HG02884 (cell line): ENCODE results near the gene DNASE2.

Experiments
- ATAC-seq: cut with Tn5 transposase; IDR thresholded peaks from one replicate; pipeline ENCODE4 v1.9.1; 2021; ENCODE audit warnings: mild to moderate bottlenecking, moderate library complexity; ENCODE audit not compliant: unreplicated experiment

Gene DNASE2

DNA sequence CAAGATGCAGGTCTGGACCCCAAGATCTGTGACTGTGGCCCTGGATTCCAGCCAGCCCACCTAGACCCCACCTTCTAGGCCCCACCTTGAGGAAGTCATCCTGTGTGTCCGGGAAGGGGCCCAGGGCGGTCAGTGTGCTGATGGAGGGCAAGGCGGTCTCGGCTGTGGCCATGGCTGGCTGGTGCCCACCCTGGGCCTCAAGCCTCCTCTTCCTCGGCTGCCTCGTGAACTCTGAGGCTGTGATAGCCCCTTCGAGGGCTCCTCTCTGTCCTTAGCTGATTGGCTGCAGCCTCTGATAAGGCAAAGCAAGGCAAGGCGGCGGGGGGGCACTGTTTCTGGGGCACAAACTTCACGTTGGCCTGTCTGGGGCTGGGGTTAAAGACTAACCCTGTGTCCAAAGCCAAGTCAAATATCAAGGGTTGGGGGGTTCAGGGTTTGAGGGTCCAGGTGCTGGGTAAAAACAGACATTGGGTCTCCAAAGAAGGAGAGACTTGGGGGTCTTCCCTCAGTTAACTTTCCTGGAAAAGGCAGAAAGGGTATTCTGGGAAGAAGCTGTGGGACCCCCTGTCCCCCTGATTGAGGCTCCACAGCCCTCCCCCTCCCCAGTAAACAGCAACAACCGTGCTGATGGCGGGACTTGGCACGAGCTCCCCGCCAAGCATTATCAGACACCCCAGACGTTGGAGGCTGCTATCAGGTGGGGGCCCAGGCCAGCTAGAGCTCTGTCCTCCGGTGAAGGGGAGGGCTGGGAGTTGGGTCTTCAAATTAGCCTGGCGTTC, 5.9 kb upstream of the DNASE2 start, which contains the start of gene KLF1:
Gene KLF1, minus strand, starts transcription at position 233 of the 779 bp plus-strand sequence. Its CDS starts 61 bp downstream, at position 172.
- ATAC-seq: no peak

GRCh38 chr19:12886651-12886968, 5.4 kb upstream of the DNASE2 start:
- ATAC-seq: no peak

DNA sequence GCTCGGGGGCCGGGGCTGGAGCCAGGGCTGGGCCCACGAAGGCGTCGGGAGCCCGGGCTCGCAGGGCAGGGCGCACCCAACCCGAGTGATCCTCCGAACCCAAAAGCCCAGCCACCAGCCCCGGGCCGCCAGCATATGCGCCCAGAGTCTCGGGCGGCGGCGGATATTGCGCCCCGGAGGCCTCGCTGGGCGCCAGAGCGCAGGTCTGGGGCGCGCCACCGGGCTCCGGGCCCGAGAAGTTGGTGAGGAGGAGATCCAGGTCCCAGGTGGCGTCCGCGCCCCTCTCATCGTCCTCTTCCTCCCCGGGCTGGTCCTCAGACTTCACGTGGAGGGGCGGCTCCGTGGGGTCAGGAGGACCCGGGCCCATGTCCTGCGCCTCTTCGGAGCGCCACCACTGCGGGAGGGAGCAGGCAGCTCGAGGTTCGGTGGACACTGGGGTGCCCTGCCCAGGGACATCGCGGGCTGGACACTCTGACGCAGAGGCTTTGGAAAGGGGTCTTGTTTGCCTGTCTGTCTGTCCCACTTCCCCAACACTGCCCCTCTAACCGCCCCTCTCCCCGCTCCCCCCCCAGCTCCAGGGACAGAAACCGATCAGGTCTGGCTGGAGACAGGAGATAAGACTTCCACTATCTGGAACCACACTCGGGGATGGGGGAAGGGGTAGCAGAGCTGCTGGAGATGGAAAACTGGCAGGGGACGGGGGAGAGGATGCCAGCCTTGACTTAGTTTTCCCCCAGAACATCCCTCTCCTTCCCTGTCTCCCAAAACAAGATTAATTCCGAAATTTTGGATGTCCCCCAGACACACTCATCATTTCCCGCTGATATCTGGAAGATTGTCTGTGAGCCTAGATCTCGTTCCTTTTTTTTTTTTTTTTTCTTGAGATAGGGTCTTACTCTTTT, 4.8 kb upstream of the DNASE2 start:
- no peak for ATAC-seq

GRCh38 chr19:12884926-12885748, 3.9 kb upstream of the DNASE2 start:
- no peak for ATAC-seq

DNA sequence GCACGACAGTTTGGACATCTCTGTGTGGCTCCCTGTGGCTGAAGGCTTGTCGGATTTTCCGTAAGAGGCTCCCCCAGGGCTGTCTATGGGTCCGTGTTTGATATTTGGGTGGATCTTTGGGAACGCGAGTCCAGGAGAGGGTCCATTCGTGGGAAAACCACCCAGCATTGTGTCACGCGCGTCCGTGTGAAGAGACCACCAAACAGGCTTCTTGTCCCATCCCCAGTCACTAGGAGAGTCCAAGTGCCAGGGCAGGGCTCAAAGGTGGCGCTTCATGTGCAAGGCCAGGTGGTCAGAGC, 3.3 kb upstream of the DNASE2 start:
- ATAC-seq: no peak

DNA sequence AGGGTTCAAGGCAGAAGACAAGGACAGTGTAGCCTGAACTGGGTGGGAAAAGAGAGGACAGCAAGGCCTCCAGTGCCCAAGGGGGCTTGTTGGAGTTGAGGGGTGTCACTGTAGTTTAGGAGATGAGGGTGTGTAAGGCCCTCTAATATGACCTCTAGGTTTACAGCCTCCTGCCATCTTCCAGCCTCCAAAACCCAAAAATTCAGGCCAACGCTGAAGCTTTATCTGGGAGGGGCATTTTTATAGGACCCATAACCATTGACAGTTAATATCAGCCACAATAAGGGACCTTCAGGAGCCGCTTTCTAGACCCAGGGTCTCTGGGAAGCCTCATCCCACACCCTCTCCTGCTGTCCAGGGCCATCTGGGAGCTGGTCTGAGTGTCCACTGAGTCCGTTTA, 3.0 kb upstream of the DNASE2 start:
- ATAC-seq: no peak

- ATAC-seq: no peak
Measured at GRCh38 chr19:12882589-12882988, 1.3 kb upstream of the DNASE2 start.

- ATAC-seq: no peak
Measured at GRCh38 chr19:12880551-12881171, 588 bp downstream of the DNASE2 start.

DNA sequence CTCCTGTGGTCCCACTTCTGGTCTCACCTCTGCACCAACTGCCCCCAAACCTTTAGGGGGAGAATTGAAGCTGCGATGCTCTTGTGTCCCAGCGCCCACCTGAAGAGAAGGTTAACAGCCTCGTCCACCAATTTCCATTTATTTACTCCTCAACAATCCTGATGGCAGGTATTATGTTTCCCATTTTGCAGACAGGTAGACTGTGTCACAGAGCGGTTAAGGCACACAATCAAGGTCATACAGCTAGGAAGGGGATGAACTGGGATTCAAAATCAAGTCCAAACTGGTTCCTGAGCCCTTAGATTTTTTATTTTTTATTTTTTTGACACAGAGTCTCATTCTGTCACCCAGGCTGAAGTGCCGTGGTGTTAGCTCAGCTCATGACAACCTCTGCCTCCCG, 6.2 kb downstream of the DNASE2 start:
- no peak for ATAC-seq

- ATAC-seq: no peak
Measured at GRCh38 chr19:12873891-12874745, 7.1 kb downstream of the DNASE2 start.

DNA sequence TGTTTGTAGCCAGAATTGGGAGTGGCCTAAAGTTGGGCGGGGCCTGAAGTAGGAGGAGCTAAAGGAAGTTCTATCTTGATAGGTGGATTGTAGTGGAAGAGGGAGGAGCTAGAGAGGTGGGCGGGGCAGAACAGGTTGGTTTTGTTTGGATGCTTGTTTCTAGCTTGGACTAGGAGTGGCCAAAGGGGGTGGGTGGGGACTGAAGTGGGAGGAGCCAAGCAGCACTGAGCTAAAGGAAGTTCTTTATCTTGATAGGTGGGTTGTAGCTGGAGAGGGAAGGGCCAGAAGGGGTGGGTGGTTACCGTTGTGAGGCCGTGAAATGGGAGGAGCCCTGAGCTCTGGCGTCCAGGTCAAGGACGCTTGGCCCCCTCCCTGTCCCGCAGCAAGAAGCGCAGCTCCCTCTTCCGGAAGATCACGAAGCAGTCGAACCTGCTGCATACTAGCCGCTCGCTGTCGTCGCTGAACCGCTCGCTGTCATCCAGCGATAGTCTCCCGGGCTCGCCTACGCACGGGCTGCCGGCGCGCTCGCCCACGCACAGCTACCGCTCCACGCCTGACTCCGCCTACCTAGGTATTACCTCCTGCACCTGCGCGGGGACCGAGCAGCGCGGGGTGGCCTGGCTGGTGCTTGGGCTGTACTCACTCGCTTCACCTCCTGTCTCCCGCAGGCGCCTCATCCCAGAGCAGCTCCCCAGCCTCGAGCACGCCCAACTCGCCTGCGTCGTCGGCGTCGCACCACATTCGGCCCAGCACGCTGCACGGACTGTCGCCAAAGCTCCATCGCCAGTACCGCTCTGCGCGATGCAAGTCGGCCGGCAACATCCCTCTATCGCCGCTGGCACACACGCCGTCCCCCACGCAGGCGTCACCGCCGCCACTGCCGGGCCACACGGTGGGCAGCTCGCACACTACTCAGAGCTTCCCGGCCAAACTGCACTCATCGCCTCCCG, 8.0 kb downstream of the DNASE2 start:
- ATAC-seq: no peak

DNA sequence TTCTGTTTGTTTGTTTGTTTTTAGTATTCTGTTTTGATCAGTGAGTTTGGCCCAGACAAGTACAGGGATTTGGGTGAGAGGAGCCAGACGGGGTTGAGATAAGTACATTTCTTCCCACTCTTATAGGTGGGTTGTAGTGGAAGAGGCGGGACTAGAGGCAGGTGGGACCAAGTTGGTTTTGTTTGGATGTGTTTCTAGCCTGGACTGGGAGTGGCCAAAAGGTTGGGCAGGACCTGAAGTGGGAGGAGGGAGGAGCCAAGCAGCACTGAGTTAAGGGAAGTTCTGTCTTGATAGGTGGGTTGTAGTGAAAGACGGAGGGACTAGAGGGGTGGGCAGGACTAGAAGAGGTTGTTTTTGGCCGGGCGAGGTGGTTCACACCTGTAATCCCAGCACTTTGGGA, 9.0 kb downstream of the DNASE2 start:
- ATAC-seq: no peak

- no peak for ATAC-seq
Measured at GRCh38 chr19:12871681-12872080, 9.6 kb downstream of the DNASE2 start.

GRCh38 chr19:12868540-12869112, 12.6 kb downstream of the DNASE2 start:
- no peak for ATAC-seq

- no peak for ATAC-seq
Measured at GRCh38 chr19:12867120-12868099, 13.8 kb downstream of the DNASE2 start.

DNA sequence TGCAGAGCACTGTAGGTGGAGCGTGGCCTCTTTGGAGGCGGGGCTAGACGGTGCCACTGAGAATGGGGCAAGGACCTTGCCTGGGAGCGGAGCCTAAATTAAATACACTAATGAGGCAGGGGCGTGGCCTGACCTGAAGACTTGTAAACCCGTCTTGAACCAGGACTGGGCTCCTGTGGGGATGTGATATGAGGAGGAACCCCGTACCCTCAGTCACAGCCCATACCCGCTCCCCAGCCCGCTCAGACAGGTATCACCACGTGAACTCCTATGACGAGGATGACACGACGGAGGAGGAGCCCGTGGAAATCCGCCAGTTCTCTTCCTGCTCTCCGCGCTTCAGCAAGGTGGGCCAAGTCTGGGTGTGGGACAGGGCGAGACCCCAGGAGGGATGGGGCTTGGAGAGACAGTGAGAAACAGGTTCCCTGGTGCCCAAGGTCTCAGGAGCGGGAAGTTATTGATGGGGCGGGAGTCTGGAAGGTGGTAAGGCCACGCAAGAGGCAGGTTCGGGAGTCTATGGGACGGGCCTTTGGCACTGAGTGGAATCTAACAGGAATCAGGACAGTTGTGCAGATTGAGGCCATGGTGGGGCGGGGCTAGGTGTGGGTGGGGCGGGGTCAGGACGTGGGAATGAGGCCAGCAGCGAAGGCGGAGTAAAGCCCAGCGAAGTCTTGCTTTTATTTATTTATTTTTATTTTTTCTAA, 14.7 kb downstream of the DNASE2 start:
- ATAC-seq: no peak
